Keratinocyte (primary cell): ENCODE results near the gene FHOD3. TPM values are rescaled to one million over a fixed set of nuclear protein-coding genes. Genes with fewer than 3 reads are reported as not detected.

Experiments
- DNase-seq: peaks from one replicate; pipeline ENCODE4 v3.0.0-alpha.2; 2011; ENCODE audit warnings: low read depth, missing footprints, low spot score
- FAIRE-seq: peaks from 2 replicates; lab custom pipeline; 2011; peaks lifted over from hg19 to GRCh38; lab: Jason Lieb, UNC
- H2AFZ ChIP-seq: 2 replicates; pipeline ENCODE4 v1.6.0; 2012; ENCODE audit warnings: low read length, control low read depth, inconsistent platforms; ENCODE audit not compliant: control insufficient read depth
- H3K27ac ChIP-seq: 2 replicates; pipeline ENCODE4 v1.5.1; 2011; ENCODE audit warnings: low read length; ENCODE audit not compliant: control insufficient read depth, insufficient read depth
- H3K27me3 ChIP-seq: 3 replicates; pipeline ENCODE4 v1.6.0; 2011; ENCODE audit warnings: low read length; ENCODE audit not compliant: control insufficient read depth, insufficient read depth; ENCODE audit errors: extremely low read depth
- H3K36me3 ChIP-seq, 2 experiments: 2 replicates in 1 of 2; 3 replicates in 1 of 2; pipeline ENCODE4 v1.5.1; 2011; ENCODE audit warnings: low read length in 2 of 2, mild to moderate bottlenecking in 1 of 2; ENCODE audit not compliant: control insufficient read depth in 2 of 2, insufficient read depth in 2 of 2; ENCODE audit errors: extremely low read depth in 1 of 2
- H3K4me1 ChIP-seq: 3 replicates; pipeline ENCODE4 v1.5.1; 2011; ENCODE audit warnings: low read length; ENCODE audit not compliant: control insufficient read depth, insufficient read depth; ENCODE audit errors: extremely low read depth
- H3K4me2 ChIP-seq: 3 replicates; pipeline ENCODE4 v1.6.0; 2011; ENCODE audit warnings: low read depth, low read length; ENCODE audit not compliant: control insufficient read depth, insufficient read depth; ENCODE audit errors: extremely low read depth
- H3K4me3 ChIP-seq, 3 experiments: fragments of 200-600 bp in 1 of 3; sonication (generic) in 1 of 3; 2 replicates in 2 of 3; 3 replicates in 1 of 3; pipeline ENCODE4 v1.5.1; 2011 to 2016; ENCODE audit warnings: low read length in 3 of 3, mild to moderate bottlenecking in 3 of 3, control low read depth in 2 of 3, inconsistent platforms in 1 of 3, low read depth in 1 of 3, mixed read lengths in 1 of 3, mixed run types in 1 of 3, moderate library complexity in 1 of 3; ENCODE audit not compliant: control insufficient read depth in 2 of 3, insufficient read depth in 2 of 3; ENCODE audit errors: extremely low read depth in 1 of 3
- H3K79me2 ChIP-seq: 2 replicates; pipeline ENCODE4 v1.6.0; 2012; ENCODE audit warnings: low read length; ENCODE audit not compliant: control insufficient read depth, insufficient read depth
- H3K9ac ChIP-seq: 3 replicates; pipeline ENCODE4 v1.6.0; 2011; ENCODE audit warnings: low read length; ENCODE audit not compliant: control insufficient read depth, insufficient read depth; ENCODE audit errors: extremely low read depth
- H3K9me1 ChIP-seq: 3 replicates; pipeline ENCODE4 v1.6.0; 2011; ENCODE audit warnings: low read length; ENCODE audit not compliant: control insufficient read depth, insufficient read depth; ENCODE audit errors: extremely low read depth
- H3K9me3 ChIP-seq: 2 replicates; pipeline ENCODE4 v1.5.1; 2012; ENCODE audit warnings: low read depth, low read length; ENCODE audit not compliant: control insufficient read depth
- H4K20me1 ChIP-seq: 3 replicates; pipeline ENCODE4 v1.6.0; 2011; ENCODE audit warnings: low read length; ENCODE audit not compliant: control insufficient read depth, insufficient read depth; ENCODE audit errors: extremely low read depth
- EZH2 ChIP-seq: IDR thresholded peaks from one replicate; pipeline ENCODE4 v1.6.1; 2012; ENCODE audit warnings: inconsistent platforms, mild to moderate bottlenecking, low read length, moderate library complexity
- dilution Hi-C: fragments of 300-500 bp; cut with MboI; formaldehyde crosslinking; loops from one replicate; pipeline ENCODE4 v1.7.0; 2020; ENCODE audit warnings: low sequenced_read_pairs; ENCODE audit not compliant: extremely low pct_ligation_motif_present
- polyA plus RNA-seq, 5 experiments: library from polyadenylated mRNA; depleted of rRNA in 3 of 5; stranded (reverse) in 3 of 5; stranded (forward) in 1 of 5; unstranded in 1 of 5; fragments of >200 nt; gene quantifications; 1 replicate in 1 of 5; 2 replicates in 3 of 5; 3 replicates in 1 of 5; pipeline versions ENCODE4 v1.2.1 to v1.2.3, GENCODE V29; 2011 to 2012; ENCODE audit warnings: missing spikeins in 2 of 5, low read depth in 1 of 5, low replicate concordance in 1 of 5
- TF ChIP-seq, protein P1 (sequence below), 3 experiments: IDR thresholded peaks in 1 of 3; conservative IDR thresholded peaks in 1 of 3; optimal IDR thresholded peaks in 1 of 3; 2 replicates in 2 of 3; 3 replicates in 1 of 3; pipeline versions ENCODE3 to v1.5.1; 2011; ENCODE audit warnings: low read length in 3 of 3, mild to moderate bottlenecking in 3 of 3, moderate library complexity in 2 of 3, control low read depth in 1 of 3, inconsistent platforms in 1 of 3; ENCODE audit not compliant: insufficient read depth in 2 of 3; ENCODE audit errors: extremely low read depth in 1 of 3

The FHOD3 gene
- polyA plus RNA-seq, 1 donor (not counting 4 experiments of a cell fraction or from before 2014, with no cell fraction given), result 7.7 TPM

DNA sequence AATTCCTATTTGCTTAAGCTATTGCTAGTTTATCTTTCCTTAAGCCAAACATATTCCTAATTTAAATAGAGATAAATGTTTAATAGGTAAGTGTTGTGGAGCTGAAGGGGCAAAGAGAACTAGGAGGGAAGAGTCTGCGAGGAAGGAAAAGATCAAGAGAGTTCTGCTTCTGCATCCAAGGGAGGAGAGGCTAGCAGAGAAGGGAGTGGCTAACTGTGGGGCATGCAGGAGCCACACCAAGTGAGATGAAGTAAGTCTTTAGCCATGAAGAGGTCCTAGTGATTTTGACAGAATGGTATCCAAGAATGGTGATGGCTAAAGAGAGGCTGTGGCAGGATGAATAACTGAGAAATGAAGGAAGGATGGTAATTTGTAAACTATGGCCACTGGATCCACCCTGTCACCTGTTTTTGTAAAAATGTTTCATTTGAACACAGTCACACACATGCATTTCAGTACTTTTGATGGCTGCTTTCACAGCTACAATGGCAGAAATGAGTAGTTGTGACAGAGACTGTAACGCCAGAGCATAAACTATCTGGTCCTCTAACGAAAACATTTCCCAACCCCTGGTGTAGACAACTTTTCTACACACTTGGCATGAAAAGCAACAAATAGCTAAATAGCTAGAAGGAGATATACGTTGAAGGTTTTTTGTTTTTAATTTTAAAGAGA lies 515.7 kb downstream of the FHOD3 start:
- Histone ChIP-seq H3K9me3 (no peaks in the 10 kb centered on the region), H3K4me3 (no peak overlapping the region), H3K27me3 (no peaks in the 10 kb centered on the region), H3K4me2 (no peak overlapping the region), H3K9ac (no peak overlapping the region), H2AFZ (no peak overlapping the region), H3K27ac (no peak overlapping the region), H3K79me2 (no peaks in the 10 kb centered on the region), H4K20me1 (no peaks in the 10 kb centered on the region), H3K36me3 (peaks cover 9 to 13% of the 10 kb centered on the region in 2 experiments), H3K4me1 (peaks cover 13% of the 10 kb centered on the region), H3K9me1 (no peaks in the 10 kb centered on the region)
- no peak for TF ChIP-seq EZH2
- TF ChIP-seq, protein P1, sequence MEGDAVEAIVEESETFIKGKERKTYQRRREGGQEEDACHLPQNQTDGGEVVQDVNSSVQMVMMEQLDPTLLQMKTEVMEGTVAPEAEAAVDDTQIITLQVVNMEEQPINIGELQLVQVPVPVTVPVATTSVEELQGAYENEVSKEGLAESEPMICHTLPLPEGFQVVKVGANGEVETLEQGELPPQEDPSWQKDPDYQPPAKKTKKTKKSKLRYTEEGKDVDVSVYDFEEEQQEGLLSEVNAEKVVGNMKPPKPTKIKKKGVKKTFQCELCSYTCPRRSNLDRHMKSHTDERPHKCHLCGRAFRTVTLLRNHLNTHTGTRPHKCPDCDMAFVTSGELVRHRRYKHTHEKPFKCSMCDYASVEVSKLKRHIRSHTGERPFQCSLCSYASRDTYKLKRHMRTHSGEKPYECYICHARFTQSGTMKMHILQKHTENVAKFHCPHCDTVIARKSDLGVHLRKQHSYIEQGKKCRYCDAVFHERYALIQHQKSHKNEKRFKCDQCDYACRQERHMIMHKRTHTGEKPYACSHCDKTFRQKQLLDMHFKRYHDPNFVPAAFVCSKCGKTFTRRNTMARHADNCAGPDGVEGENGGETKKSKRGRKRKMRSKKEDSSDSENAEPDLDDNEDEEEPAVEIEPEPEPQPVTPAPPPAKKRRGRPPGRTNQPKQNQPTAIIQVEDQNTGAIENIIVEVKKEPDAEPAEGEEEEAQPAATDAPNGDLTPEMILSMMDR (optimal IDR thresholded peaks at IDR 0.05 in 1 of 3, IDR thresholded peaks at IDR 0.05 in 1 of 3, conservative IDR thresholded peaks at IDR 0.05 in 1 of 3; ENCODE audit: extremely low read depth in 1 of 3, insufficient read depth in 2 of 3, low read length in 3 of 3), result no peak
- no peak for FAIRE-seq
- dilution Hi-C loops, result no loop called here
- DNase-seq, result no peak

DNA sequence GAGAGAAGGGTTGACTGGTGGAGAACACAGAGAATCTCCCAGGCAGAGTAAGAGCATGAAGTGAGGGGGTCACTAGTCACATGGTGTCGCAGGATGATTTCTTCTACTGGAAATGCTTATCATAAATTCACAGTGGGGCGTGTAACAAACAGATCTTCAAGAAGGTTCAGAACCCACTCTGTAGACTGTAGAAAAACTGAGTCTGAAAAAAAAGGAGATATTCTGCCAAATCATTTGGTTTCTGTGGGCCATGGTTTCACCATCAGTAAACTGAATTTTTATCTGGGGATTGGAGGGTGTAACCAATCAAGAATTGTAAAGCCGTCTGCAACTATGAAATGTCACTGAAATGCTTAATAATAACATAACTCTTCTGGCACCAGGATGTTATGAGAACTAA lies 516.3 kb downstream of the FHOD3 start:
- Histone ChIP-seq H3K9me1 (peaks cover 3% of the 10 kb centered on the region), H3K9me3 (no peaks in the 10 kb centered on the region), H3K4me2 (no peak overlapping the region), H3K27ac (no peak overlapping the region), H3K79me2 (no peaks in the 10 kb centered on the region), H3K27me3 (no peaks in the 10 kb centered on the region), H3K36me3 (peaks cover 9 to 12% of the 10 kb centered on the region in 2 experiments), H3K4me1 (peaks cover 13% of the 10 kb centered on the region), H3K4me3 (no peak overlapping the region), H3K9ac (no peak overlapping the region), H4K20me1 (no peaks in the 10 kb centered on the region), H2AFZ (no peak overlapping the region)
- no peak for DNase-seq
- dilution Hi-C loops, result no loop called here
- no peak for FAIRE-seq
- TF ChIP-seq, protein P1 (optimal IDR thresholded peaks at IDR 0.05 in 1 of 3, IDR thresholded peaks at IDR 0.05 in 1 of 3, conservative IDR thresholded peaks at IDR 0.05 in 1 of 3; ENCODE audit: extremely low read depth in 1 of 3, insufficient read depth in 2 of 3, low read length in 3 of 3), result no peak
- TF ChIP-seq EZH2, result no peak
